Measurements from ENCODE around the gene NRXN3. TPM values are rescaled to one million over a fixed set of nuclear protein-coding genes. Genes with fewer than 3 reads are reported as not detected.

NRXN3 gene
- total RNA-seq, 1 donor from 2014 or later, result 6.7 TPM

DNA sequence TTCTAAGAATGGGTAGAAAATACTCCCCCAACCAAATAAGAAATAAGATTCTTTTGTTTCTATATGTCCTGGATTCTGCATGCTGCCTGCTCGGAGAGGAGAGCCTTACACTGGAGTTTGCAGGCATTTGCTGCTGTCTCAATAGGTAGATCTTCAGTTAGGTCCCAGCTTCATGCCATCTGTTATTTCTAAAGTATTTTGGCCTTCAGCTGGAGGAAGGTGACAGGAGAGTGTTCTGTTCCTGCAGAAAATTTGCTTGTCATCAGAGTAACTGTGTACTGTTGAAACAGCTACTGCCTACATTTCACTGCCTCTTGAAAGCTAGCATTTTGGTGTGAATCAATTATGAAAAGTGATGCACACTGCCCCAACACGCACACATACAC is 966.9 kb downstream of the NRXN3 start:
- no peak for DNase-seq (ENCODE audit: low spot score)

DNA sequence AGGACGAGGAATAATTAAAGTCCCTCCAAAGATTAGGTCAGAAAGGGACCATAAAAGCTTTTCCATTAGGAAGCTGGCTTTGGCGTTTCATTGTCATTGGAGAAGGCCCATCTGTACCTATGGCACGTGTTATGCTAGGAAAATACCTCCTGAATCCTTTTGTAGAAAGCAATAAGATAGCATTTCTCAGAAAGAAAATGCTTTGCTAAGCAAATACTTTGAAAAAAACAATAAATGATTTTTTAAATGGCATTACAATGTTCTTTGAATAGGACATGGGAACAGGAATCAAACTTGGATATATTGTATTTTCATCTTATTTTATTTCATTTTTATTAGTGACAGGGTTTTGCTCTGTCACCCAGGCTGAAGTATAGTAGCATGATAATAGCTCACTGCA is 967.7 kb downstream of the NRXN3 start:
- no peak for DNase-seq (ENCODE audit: low spot score)

DNA sequence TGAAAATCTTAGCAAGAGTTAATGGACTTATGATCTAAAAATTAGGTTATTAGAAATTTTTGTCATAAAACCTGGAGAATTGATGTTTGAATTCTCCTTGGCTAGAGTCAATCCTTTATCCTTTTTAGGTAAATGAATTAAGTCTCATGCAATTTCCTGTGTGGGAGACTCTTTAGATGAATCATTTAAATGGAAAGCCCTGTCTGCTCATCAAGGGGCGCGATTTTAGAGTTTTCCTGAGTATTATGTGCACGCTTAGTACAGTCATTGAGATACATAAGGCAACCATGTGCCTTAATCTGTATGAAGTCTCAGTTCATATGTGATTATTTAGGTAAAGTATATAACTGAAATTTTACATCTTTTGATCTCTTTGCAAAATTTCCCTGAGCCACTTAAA is 974.7 kb downstream of the NRXN3 start:
- no peak for DNase-seq (ENCODE audit: low spot score)

DNA sequence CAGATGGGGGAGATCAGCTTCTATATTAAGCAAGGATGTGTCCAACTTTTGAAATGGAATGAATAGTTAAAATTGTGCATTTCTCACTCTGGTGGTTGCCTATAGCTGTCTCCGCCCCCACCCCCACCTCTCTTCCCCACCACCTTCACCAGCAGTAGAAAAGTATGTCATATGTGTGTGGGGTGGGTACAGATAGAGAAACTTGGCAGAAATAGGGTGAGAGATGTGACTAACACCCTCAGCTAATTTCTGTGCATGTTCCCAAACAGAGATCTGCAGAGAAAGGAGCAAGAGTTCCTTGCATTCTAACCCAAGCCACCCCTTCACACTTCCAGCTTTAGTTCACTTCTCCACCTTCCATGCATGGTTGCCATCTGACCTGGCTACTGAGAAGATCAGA is 980.1 kb downstream of the NRXN3 start:
- no peak for DNase-seq (ENCODE audit: low spot score)

DNA sequence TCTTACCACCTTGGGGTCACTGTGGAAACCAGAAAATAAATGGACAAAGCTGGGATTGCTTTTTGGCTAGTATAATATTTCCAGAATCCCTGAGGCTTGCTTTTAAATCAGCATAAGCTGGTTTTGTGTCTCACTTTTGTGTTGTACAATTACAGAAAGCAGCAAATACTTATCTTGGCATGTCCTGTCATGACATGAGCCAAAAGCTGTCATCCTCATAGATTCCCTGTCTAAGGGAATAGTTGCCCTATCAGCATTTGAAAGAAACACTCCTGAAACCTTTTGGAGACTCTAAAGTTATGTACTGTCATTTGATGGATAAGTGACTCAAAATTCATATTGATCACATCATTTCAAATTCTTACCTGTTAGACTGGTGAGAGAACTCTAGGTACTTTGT is 987.2 kb downstream of the NRXN3 start:
- DNase-seq (ENCODE audit: low spot score), result no peak

DNA sequence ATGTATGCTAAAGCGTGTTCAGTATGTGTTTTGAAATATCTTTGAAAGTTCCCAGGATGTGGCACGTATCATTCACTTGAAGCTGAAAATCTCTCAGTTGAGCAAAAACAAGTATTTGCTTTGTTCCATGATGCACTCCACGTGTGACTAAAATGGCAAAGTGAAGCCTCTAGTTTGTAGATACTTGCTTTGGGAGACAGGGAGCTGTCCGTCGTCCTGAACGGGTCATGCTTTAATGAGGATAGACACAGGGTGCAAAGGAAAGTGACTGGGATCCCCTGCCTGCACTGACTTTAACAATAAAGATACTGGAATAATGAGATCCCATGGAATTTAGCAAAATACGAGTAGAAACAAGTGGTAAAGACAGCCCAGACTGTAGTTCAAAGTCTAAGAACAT is 991.4 kb downstream of the NRXN3 start:
- no peak for DNase-seq (ENCODE audit: low spot score)

DNA sequence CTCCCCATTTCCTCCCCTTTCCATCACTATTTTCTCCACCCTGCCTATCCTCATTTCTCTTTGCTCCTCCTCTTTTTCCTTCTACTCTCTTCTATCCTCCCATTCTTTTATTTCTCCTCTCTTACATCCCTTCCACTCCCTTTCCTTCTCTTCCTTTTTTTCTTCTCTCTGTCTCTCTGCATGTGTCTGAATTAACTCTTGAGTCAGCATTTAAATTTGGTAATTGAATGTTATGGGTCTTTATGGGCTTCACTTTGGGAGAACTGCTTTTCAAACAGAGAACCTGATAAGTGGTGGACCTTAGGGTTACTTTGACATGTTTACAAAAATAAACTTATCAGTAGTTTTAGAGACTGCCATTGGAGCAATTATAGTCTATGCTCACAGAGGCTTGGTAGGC is 992.7 kb downstream of the NRXN3 start:
- no peak for DNase-seq (ENCODE audit: low spot score)

DNA sequence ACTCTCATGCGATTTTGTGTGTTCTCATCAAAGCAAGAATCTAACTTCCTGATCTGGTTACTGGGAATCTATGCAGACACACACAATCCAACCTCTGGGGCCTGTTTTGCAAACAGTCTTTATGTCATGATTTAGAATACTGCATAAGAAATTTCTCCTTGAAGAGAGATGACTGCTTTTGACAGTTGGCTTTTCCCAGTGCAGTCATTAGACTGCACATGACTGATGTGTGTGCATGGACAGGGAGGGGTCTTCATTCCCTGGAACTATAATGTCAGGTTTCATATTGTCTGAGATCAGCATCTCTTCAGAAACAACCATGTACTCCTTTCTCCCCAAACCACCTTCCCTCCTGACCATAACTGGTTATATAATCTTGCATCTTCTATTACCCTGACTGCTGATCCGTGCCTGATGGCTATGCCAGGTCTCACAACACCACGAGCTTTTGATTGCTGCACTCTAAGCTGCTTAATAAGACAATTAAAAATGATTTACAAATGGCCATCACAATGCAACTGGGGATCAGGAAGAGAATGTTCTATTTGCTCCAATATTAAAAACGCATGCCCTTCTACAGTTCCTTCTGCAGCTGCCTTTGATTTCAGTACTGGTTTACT is 995.4 kb downstream of the NRXN3 start:
- no peak for DNase-seq (ENCODE audit: low spot score)

DNA sequence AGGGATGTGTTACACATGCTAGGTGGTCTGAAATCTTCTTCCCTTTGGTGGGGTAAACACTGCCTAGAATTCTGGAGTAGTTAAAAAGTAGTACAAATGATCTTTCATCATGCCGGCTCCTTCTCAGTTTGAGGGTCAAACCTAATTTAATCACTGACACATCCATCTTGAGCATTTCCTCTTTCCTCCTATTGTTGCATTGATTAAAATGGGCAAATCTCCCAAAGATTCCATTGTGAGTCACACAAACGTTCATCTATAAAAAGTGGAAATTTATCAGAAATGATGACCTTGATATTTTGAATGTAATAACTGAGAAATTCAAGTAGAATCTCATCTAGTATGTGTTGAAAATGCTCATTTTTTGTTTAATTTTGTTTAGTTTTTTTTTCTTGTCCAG is 996.0 kb downstream of the NRXN3 start:
- no peak for DNase-seq (ENCODE audit: low spot score)

DNA sequence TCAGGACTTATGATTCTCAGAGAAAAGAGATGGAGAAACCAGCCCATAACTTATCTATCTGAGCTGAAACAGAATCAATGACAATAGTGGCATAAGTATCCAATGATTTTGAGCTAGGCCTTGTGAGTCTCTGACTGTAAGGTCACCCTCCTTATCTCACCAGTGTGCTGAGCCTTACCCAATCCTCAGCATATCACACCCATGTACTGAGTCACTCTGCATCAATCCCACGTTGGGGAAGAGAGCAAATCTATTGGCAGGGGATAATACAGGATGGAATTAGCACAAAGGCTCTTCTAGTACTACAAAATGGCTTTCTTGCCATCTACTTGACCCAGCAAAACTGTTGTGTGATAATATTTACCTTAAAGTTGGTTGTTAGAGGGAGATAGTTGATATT is 997.8 kb downstream of the NRXN3 start:
- DNase-seq (ENCODE audit: low spot score), result no peak

DNA sequence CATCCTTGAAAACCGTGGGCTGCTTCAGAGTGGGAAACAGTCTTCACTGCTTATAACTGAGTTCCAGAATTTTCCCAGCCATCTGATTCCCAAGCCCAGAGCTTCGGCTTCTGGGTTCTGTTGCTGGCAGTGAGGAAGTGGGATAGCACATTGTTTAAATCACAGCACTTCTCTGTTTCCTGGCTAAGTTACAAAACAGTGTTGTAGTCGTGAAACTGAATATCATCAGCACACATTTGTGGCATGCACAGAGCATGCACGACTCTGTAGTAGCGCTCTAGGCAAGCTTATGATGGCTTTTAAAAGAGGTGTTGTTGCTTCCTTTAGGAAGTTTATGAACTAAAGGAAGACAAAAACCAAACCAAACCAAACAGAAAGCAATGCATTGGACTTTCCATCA is 1005.5 kb downstream of the NRXN3 start:
- no peak for DNase-seq (ENCODE audit: low spot score)

DNA sequence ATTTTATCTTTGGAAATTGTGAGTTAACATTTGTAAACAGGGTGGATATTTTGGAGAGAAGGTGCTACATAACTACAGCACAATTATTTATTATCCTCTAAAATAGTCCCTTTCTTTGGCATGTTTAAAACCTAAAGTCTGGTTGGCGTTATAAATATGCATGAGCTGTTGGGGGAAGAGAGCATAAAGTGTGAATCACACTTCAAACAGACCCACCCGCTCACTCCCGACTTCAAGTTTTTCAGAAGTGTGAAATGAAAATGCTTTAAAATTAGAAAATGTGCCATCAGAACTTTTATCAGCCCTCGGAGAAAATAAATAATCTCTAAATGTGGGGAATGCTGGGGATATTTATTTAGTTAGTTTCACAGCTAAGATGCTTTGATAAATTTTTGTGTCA is 1006.9 kb downstream of the NRXN3 start:
- no peak for DNase-seq (ENCODE audit: low spot score)

DNA sequence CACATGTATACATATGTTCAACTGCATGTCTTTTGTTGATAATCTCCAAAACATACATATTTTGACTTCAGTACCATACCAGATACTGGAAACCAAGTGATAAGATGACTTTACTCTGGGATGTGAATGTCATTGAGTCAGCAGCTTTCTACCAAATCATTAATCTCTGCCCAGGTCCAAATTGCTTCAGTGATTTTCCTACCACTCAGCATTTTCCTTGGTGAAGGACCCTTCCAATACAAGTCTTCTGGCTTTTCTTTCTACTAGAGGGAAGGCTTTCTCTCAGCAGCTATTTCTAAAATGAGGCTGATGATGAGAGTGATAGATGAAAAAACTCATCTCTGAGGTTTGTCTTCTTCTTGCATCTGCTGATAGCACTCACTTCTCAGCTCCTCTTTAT is 1008.5 kb downstream of the NRXN3 start:
- no peak for DNase-seq (ENCODE audit: low spot score)

DNA sequence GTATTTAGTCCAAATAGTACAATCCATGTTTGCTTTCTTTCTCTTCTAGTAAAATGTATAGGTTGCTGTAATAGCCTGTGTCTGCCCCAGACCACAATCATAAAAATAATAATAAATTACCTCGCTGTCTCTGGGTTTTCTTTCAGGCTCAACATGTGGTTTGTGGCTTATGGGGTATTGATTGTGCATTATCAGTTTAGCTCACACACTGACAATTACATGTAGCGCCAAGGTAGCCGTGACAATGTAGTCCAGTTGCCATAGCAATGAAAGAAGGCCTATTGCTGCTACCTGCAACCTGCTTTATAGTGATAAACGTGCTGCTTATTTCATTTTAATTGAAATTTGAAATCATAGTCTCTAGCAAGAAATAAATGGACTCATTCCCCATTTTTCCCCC is 1009.8 kb downstream of the NRXN3 start:
- DNase-seq (ENCODE audit: low spot score), result no peak

DNA sequence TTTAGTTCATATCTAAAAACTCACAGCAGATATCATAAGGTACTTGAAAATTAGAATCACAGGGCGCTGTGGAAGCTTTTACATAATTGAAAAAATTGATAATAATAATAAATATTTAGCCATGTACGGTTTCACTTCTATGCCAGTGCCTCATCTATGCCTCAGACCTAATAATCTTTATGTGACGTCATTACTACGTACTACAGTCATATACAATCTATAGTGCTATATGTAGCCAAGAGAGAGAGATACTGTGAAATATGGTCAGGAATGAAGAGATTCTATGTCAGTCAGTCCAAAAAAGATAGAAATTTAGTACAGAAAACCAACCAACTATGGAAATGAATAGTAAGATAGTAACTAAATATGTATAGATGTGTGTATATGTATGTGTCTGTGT is 1010.5 kb downstream of the NRXN3 start:
- DNase-seq (ENCODE audit: low spot score), result no peak

DNA sequence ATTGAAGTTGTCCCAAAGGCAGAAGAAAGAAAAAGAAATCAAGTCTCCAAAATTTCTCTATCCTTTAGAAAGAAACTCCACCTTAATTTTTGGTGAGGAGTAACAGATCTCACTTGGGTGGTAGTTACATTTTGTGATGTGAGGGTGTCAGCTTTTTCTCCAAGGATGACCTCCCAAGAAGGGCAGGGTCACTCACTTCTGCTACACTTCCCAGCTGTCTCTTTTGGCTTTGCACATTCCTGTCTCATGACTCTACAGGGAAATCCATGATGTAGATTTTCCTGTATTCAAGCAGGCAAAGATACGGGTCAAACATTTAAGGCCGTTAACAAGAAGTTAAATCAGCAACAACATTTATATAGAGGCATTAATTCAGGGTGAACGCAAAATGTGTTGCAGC is 1016.4 kb downstream of the NRXN3 start:
- DNase-seq (ENCODE audit: low spot score), result no peak

DNA sequence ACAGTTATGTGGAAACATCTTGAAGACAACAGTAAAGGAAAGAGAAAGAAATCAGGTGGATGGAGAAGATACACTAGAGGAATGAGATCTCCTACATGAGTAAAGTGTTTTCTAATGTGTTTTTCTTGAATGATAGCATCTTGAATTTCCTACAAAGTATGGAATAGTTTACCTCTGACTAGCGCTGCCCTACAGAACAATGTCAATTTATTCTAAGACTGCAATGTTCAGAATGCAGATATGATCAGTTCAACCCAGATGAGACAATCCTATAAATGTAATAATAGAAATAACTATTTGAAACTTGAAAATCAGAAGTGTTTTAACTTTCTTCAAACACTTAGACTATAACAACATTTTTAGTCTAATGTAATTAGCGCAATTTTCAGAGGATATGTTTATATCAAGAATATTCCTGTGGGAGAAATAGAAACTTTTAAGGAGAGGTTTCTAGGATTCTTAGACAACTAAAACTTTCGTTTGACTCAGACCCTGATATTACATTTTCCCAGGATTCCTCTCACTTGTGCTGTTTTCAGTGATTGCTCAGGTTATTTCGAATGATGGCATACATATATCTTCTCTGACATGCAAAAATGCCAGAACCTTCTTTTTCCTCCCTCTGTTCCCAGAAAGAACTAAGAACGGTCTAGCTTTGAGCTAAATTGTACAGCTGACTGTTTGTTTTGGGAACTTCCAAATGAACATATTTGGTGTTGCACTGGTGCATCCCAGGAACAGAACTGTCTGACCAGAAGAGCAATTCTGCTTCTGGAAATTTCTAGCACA is 1023.7 kb downstream of the NRXN3 start:
- no peak for DNase-seq (ENCODE audit: low spot score)

DNA sequence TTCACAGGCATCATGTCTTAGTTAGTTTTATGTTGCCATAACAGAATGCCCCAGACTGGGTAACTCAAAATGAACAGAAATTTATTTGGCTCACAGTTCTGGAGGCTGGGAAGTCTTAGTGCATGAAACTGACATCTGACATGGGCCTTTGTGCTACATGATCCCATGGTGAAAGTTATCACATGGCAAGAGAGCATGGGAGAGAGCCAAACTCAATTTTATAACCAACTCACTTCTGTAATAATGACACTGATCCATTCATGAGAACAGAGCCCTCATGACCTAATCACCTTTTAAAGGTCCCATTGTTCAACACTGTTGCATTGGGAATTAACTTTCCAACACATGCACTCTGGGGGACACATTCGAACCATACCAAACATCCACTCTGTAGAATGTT is 1026.0 kb downstream of the NRXN3 start:
- no peak for DNase-seq (ENCODE audit: low spot score)

DNA sequence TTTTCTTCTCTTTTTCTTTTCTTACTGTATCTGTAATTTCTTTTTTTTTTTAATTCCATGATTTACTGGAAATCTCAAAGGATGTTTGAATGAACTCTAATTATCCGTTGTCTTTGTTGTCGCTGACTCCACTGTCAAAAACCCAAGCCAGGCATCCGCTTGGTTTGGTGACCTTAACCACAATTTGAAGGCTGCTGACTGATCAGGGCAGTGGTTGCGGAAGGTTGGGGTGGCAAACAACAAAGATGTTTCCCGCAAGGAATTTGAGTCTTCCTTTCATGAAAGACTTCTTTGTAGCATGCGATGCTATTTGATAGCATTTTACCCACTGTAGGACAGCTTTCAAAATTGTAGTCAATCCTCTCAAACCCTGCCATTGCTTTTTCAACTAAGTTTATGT is 1027.3 kb downstream of the NRXN3 start:
- DNase-seq (ENCODE audit: low spot score), result no peak

DNA sequence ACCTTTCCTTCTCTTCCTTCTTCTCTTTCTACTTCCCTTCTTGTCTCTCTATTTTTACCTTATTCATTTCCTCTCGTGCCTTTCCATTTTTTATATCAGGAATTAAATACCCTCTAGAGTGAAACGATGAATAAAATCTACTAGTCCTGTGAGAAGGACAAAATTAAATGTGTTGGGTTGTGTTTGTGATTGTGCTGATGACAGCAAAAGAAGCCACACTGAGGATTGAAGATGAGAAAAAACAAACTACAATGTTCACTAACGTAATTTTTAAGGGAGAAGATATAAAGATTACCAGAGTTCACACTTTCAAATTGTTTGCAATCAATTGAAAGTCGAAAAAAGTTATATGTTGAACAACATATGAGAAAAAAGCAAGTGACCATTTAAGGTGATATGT is 1029.0 kb downstream of the NRXN3 start:
- DNase-seq (ENCODE audit: low spot score), result no peak

DNA sequence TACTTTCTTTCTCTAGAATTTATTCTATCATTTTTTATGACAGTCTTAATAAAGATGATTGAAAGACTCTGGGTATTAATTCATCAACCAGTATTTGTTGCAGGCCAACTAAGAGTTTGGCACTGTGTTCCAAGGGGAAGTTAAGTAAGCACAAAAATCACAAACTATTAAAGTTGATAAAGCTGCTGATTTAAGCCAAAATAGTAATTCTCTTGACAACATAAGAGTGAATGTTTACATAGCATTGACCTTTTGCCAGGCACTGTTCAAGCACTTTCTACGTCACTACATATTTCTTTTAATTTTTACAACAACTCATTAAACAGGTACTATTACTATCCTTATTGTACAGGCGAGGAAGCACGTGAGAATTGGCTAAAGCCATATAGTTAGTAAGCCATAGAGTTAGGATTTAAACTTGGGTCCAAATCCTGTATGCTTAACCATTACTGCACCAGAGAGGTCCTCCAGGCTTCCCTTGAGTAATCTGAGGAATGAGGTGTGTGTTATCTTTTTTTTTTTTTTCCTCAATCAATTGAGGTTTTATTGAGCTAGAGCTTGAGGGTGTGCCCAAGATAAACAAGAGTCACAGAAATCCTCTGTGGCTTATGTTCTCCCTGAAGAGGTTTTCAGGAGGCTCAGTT is 1031.5 kb downstream of the NRXN3 start:
- DNase-seq (ENCODE audit: low spot score), result no peak

DNA sequence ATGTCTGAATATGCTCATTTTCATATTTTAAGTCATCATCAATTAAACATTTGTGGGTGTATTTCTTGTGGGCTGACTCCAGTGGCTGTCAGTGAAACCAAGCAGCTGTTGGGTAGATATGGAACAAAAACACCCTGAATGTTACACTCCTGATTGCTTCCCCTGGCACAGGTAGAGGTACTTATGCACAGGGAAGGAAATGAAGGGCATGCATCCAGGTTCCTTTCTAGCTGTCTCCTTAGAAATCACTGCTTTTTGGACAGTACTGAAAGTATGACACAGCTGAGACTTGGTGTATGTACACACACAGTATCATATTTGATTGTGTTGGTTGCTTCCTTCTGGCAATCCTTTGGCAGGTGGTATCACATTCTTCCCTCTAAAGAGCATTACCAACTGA is 1034.4 kb downstream of the NRXN3 start:
- no peak for DNase-seq (ENCODE audit: low spot score)

DNA sequence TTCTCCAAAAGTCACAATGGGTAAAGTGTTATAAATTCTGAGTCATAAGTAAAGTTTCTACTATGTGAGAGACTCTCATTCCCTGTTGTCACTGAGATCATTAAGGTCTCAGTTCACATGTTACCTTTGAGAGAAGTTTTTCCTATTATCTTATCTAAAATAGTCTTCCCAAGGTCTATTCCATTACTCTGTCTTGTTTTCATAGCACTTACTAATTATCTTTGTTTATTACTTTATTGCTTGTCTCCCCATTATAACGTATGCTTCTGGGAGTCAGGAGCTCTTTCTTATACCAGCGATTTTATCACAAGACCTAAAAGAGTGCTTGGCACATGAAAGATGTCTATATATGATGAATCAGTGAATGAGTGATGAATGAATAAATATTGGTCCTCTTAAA is 1039.2 kb downstream of the NRXN3 start:
- DNase-seq (ENCODE audit: low spot score), result no peak
